ENCODE data around the gene ZBTB32.
"Not testable (repeated sequence)": the region's sequence is repeated elsewhere in the genome, so short reads cannot be mapped to it uniquely, and the experiment has no call there.

ZBTB32 gene

GRCh38 chr19:35704218-35704617 lies at the start of gene ZBTB32:
ZBTB32 (plus strand) TSS chr19:35704558; CDS start chr19:35714627, 10,069 bp downstream.
- peak; percentile 79 for DNase-seq

- not testable (repeated sequence) for DNase-seq
These were observed 49.5 kb upstream of the ZBTB32 start for GRCh38 chr19:35654828-35655227.

GRCh38 chr19:35655600-35655999 lies 48.8 kb upstream of the ZBTB32 start:
- no peak for DNase-seq

GRCh38 chr19:35656700-35657099 lies 47.7 kb upstream of the ZBTB32 start:
- DNase-seq, result no peak

GRCh38 chr19:35657904-35658700 lies 46.3 kb upstream of the ZBTB32 start:
- DNase-seq, result peak; percentile 36

GRCh38 chr19:35661995-35662340 lies 42.4 kb upstream of the ZBTB32 start:
- DNase-seq, result no peak

GRCh38 chr19:35663981-35664380 lies 40.4 kb upstream of the ZBTB32 start:
- no peak for DNase-seq

GRCh38 chr19:35665157-35665556 lies 39.2 kb upstream of the ZBTB32 start:
- no peak for DNase-seq

- no peak for DNase-seq
These were observed 38.8 kb upstream of the ZBTB32 start for GRCh38 chr19:35665604-35666003.

- no peak for DNase-seq
These were observed 38.0 kb upstream of the ZBTB32 start, which contains the start of gene UPK1A for GRCh38 chr19:35666251-35666913. UPK1A (plus strand) TSS chr19:35666517; CDS start chr19:35666813, 296 bp downstream.

- DNase-seq, result no peak
These were observed 34.8 kb upstream of the ZBTB32 start for GRCh38 chr19:35669566-35669965.

GRCh38 chr19:35669974-35670373 lies 34.4 kb upstream of the ZBTB32 start:
- DNase-seq, result no peak

GRCh38 chr19:35670686-35671085 lies 33.7 kb upstream of the ZBTB32 start:
- DNase-seq, result no peak

GRCh38 chr19:35671818-35672217 lies 32.5 kb upstream of the ZBTB32 start:
- DNase-seq, result peak; percentile 88

GRCh38 chr19:35673121-35673804 lies 31.1 kb upstream of the ZBTB32 start:
- DNase-seq, result peak; percentile 66

- no peak for DNase-seq
These were observed 28.7 kb upstream of the ZBTB32 start for GRCh38 chr19:35675589-35676140.

GRCh38 chr19:35689836-35690235 lies 14.5 kb upstream of the ZBTB32 start:
- no peak for DNase-seq

- DNase-seq, result not testable (repeated sequence)
These were observed 13.3 kb upstream of the ZBTB32 start for GRCh38 chr19:35691106-35691505.

- DNase-seq, result no peak
These were observed 12.3 kb upstream of the ZBTB32 start for GRCh38 chr19:35692010-35692409.

- no peak for DNase-seq
These were observed 10.9 kb upstream of the ZBTB32 start for GRCh38 chr19:35693422-35693821.

- peak; percentile 97 for DNase-seq
These were observed 10.3 kb upstream of the ZBTB32 start for GRCh38 chr19:35693835-35694599.

- no peak for DNase-seq
These were observed 8.4 kb upstream of the ZBTB32 start for GRCh38 chr19:35695895-35696422.
